HG02763 (cell line): ENCODE results near the gene IRF4.

Source experiments
- ATAC-seq: cut with Tn5 transposase; IDR thresholded peaks from one replicate; pipeline ENCODE4 v1.9.1; 2021; ENCODE audit warnings: mild to moderate bottlenecking, moderate library complexity; ENCODE audit not compliant: unreplicated experiment

Gene IRF4

GRCh38 chr6:379410-380181 is 12.0 kb upstream of the IRF4 start:
- ATAC-seq = no peak

- no peak for ATAC-seq
These were observed 11.0 kb upstream of the IRF4 start for GRCh38 chr6:380234-381218.

GRCh38 chr6:381742-382461 is 9.7 kb upstream of the IRF4 start:
- ATAC-seq = no peak

- ATAC-seq = no peak
These were observed 8.4 kb upstream of the IRF4 start for GRCh38 chr6:382883-383810.

GRCh38 chr6:383856-384255 is 7.7 kb upstream of the IRF4 start:
- no peak for ATAC-seq

- ATAC-seq = no peak
These were observed 6.7 kb upstream of the IRF4 start for GRCh38 chr6:384898-385297.

GRCh38 chr6:385614-386013 is 5.9 kb upstream of the IRF4 start:
- ATAC-seq = no peak

- ATAC-seq = no peak
These were observed 4.8 kb upstream of the IRF4 start for GRCh38 chr6:386688-387266.

- ATAC-seq = no peak
These were observed 4.2 kb upstream of the IRF4 start for GRCh38 chr6:387293-387741.

- ATAC-seq = no peak
These were observed 3.2 kb upstream of the IRF4 start for GRCh38 chr6:388202-388903.

- no peak for ATAC-seq
These were observed 2.4 kb upstream of the IRF4 start for GRCh38 chr6:389143-389542.

- ATAC-seq = peak; percentile 35
These were observed 1.9 kb upstream of the IRF4 start for GRCh38 chr6:389622-390021.

- ATAC-seq = peak; percentile 12
These were observed 516 bp upstream of the IRF4 start for GRCh38 chr6:390914-391558.

GRCh38 chr6:392441-393390 is 1.2 kb downstream of the IRF4 start:
- no peak for ATAC-seq

- no peak for ATAC-seq
These were observed 2.1 kb downstream of the IRF4 start for GRCh38 chr6:393391-394221.

GRCh38 chr6:394641-395289 is 3.2 kb downstream of the IRF4 start:
- no peak for ATAC-seq
